NCI-H2107 treated with DMSO at 0.1 percent for 48 hours (cell line): Measurements from ENCODE around the gene C6orf136.

Experiments used
- DNase-seq: peaks from one replicate; lab custom pipeline; 2025; ENCODE audit not compliant: unreplicated experiment; lab: John Stamatoyannopoulos, UW

C6orf136 gene

GRCh38 chr6:30615219-30615957 lies 31.5 kb upstream of the C6orf136 start:
- peak; percentile 35 for DNase-seq

- DNase-seq, result no peak
Measured at GRCh38 chr6:30615958-30616810, 30.7 kb upstream of the C6orf136 start.

- DNase-seq, result peak; percentile 96
Measured at GRCh38 chr6:30616811-30617564, 29.9 kb upstream of the C6orf136 start, which contains the start of gene PPP1R10. Gene PPP1R10 (minus strand): TSS chr6:30617243. CDS start chr6:30609944, 7,299 bp downstream.

- peak; percentile 91 for DNase-seq
Measured at GRCh38 chr6:30617565-30618269, 29.2 kb upstream of the C6orf136 start, which contains the start of gene MRPS18B. Gene MRPS18B (plus strand): TSS chr6:30617840. CDS start chr6:30617866, 26 bp downstream.

- no peak for DNase-seq
Measured at GRCh38 chr6:30618270-30618797, 28.6 kb upstream of the C6orf136 start.

- no peak for DNase-seq
Measured at GRCh38 chr6:30619561-30619960, 27.4 kb upstream of the C6orf136 start.

- DNase-seq, result no peak
Measured at GRCh38 chr6:30625511-30625910, 21.4 kb upstream of the C6orf136 start.

GRCh38 chr6:30626484-30627366 lies 20.2 kb upstream of the C6orf136 start, which contains the start of gene ATAT1:
Gene ATAT1 (plus strand): TSS chr6:30626874.
- peak; percentile 38 for DNase-seq

GRCh38 chr6:30635834-30636233 lies 11.1 kb upstream of the C6orf136 start:
- DNase-seq, result no peak

- no peak for DNase-seq
Measured at GRCh38 chr6:30640481-30640880, 6.5 kb upstream of the C6orf136 start.

- no peak for DNase-seq
Measured at GRCh38 chr6:30641048-30641447, 5.9 kb upstream of the C6orf136 start.

GRCh38 chr6:30643656-30644055 lies 3.3 kb upstream of the C6orf136 start:
- DNase-seq, result no peak

- no peak for DNase-seq
Measured at GRCh38 chr6:30644769-30645168, 2.2 kb upstream of the C6orf136 start.

GRCh38 chr6:30645989-30646388 lies 944 bp upstream of the C6orf136 start:
- no peak for DNase-seq

GRCh38 chr6:30647242-30648116 lies 546 bp downstream of the C6orf136 start:
- DNase-seq, result no peak

- no peak for DNase-seq
Measured at GRCh38 chr6:30651143-30651542, 4.2 kb downstream of the C6orf136 start.

- no peak for DNase-seq
Measured at GRCh38 chr6:30654798-30655742, 8.1 kb downstream of the C6orf136 start.
